ENCODE results near the gene DNAJB1.

DNA sequence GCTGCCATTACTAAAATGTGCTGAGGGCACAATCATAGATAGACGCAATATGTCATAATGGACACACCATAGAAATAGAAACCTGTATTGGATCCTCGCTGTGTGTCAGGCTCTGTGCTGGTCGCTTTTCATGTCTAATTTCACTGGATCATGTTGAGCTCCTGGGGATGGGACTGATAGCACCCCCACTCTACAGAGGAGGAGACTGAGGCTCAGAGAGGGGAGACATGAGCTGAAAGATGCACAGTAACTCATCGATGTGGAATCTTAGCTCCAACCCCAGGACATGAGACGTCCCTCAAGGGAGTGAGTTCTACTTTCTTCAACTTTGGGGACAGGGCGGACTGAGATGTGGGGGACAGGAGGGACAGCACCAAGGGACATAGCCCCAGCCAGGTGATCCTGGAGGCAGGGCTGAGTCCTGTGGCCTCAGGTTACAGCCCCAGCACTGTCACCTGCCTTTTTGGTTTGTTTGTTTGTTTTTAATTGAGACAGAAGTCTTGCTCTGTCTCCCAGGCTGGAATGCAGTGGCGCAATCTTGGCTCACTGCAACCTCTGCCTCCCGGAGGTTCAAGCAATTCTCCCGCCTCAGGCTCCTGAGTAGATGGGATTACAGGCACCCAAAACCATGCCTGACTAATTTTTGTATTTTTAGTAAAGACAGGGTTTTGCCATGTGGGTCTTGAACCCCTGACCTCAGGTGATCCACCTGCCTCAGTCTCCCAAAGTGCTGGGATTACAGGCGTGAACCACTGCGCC lies 15.7 kb downstream of the DNAJB1 start:
- TF ChIP-seq, protein P1, sequence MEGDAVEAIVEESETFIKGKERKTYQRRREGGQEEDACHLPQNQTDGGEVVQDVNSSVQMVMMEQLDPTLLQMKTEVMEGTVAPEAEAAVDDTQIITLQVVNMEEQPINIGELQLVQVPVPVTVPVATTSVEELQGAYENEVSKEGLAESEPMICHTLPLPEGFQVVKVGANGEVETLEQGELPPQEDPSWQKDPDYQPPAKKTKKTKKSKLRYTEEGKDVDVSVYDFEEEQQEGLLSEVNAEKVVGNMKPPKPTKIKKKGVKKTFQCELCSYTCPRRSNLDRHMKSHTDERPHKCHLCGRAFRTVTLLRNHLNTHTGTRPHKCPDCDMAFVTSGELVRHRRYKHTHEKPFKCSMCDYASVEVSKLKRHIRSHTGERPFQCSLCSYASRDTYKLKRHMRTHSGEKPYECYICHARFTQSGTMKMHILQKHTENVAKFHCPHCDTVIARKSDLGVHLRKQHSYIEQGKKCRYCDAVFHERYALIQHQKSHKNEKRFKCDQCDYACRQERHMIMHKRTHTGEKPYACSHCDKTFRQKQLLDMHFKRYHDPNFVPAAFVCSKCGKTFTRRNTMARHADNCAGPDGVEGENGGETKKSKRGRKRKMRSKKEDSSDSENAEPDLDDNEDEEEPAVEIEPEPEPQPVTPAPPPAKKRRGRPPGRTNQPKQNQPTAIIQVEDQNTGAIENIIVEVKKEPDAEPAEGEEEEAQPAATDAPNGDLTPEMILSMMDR (conservative IDR thresholded peaks at IDR 0.05; ENCODE audit: low read length), result no peak
- no peak for TF ChIP-seq EZH2phosphoT487 (IDR thresholded peaks at IDR 0.05; ENCODE audit: borderline replicate concordance)

Measured in Loucy (cell line).